Stimulated activated naive B cell treated with anti-CD40 and anti-IgM and Interleukin-4, amounts not matched to agents 10 μg/mL and 1 μg/mL and 100 μg/mL, for 72 hours (primary cell): ENCODE results near the gene MAP1B.

Experiments
- ATAC-seq, 2 donors: fragments of 150-1000 bp; cut with Tn5 transposase; replicated peaks; 2 replicates each; pipeline ENCODE4 v1.10.0; 2021; ENCODE audit warnings: moderate library complexity in 1 of 2
- DNase-seq: peaks from one replicate; pipeline ENCODE4 v3.0.0; 2021
- H3K27ac Mint-ChIP-seq: one replicate; pipeline ENCODE4 v1.8.0; 2022; ENCODE audit warnings: mild to moderate bottlenecking, mixed read lengths
- H3K27me3 Mint-ChIP-seq, 2 donors: one replicate each; pipeline ENCODE4 v1.8.0; 2022; ENCODE audit warnings: mixed read lengths in 2 of 2
- H3K36me3 Mint-ChIP-seq, 2 donors: one replicate each; pipeline ENCODE4 v1.8.0; 2022; ENCODE audit warnings: mixed read lengths in 2 of 2, mild to moderate bottlenecking in 1 of 2
- H3K4me1 Mint-ChIP-seq, 2 donors: one replicate each; pipeline ENCODE4 v1.8.0; 2022; ENCODE audit warnings: mixed read lengths in 2 of 2, mild to moderate bottlenecking in 1 of 2
- H3K4me3 Mint-ChIP-seq, 2 donors: one replicate each; pipeline ENCODE4 v1.8.0; 2022; ENCODE audit warnings: mild to moderate bottlenecking in 2 of 2, mixed read lengths in 2 of 2, moderate library complexity in 1 of 2
- H3K9me3 Mint-ChIP-seq, 2 donors: one replicate each; pipeline ENCODE4 v1.8.0; 2022; ENCODE audit warnings: mixed read lengths in 2 of 2, mild to moderate bottlenecking in 1 of 2

MAP1B gene

DNA sequence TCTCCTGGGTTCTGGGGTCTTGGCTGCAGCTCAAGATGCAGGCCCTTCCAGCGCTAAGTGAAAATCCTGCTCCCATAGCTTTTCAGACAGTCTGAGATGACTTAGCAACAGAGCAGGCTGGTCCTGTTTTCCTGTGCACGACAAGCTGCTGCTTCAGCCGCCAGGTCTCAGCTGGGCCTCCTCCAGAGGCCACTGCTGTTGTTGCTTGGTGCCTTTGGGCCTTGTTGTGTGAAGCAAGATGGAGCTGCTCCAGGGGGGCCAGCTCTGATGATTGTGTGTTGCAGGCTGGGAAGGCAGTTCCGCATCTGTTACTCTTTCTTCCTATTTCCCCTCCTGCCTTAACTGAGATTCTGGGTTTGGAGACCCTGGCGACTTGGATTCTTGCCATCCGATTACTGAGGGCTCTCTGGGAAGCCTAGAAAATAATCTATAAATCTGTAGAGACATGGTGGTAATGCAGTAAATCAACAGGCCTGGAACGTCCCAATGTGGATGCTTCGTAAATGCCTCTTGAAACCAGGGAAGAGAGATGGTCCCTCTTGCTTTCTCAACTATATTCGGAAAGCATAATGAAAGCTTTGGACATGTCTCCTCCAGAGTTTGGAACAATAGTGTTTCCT is 3.2 kb downstream of the MAP1B start:
- DNase-seq (no peak), ATAC-seq (no peak)
- no peaks in the 10 kb centered on the region for H3K9me3 Mint-ChIP-seq
- no peaks in the 10 kb centered on the region for H3K36me3 Mint-ChIP-seq
- H3K4me3 Mint-ChIP-seq, result no peak overlapping the region
- peaks cover 12 to 23% of the 10 kb centered on the region in 2 donors for H3K4me1 Mint-ChIP-seq
- H3K27me3 Mint-ChIP-seq, result peaks cover 49 to 80% of the 10 kb centered on the region in 2 donors
- H3K27ac Mint-ChIP-seq, result no peak overlapping the region

DNA sequence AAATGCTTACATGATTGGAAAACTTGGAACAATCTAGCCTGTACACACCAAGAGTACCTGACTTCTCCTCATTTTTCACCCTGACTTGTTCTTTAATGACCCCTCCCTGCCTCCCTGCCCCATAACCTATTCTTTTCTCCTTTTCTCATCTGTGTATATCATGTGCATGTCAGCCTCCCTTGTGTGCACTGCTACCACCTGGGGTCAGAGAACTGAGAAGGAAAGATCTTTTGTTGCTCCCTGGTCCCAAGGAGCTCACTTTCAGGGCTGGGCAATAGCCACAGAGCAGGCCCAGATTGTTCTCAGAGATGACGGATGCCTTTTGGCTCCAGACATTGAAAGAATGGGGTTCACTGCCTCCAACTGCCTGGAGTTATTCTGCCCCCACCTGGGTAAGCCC is 5.1 kb downstream of the MAP1B start:
- ATAC-seq, result no peak
- no peak overlapping the region for H3K4me3 Mint-ChIP-seq
- H3K36me3 Mint-ChIP-seq, result no peaks in the 10 kb centered on the region
- H3K27ac Mint-ChIP-seq, result no peak overlapping the region
- peaks cover 8 to 16% of the 10 kb centered on the region in 2 donors for H3K4me1 Mint-ChIP-seq
- H3K9me3 Mint-ChIP-seq, result no peaks in the 10 kb centered on the region
- DNase-seq, result no peak
- H3K27me3 Mint-ChIP-seq, result peaks cover 33 to 74% of the 10 kb centered on the region in 2 donors

GRCh38 chr5:72114629-72115028 is 7.4 kb downstream of the MAP1B start:
- no peak overlapping the region for H3K4me3 Mint-ChIP-seq
- no peaks in the 10 kb centered on the region for H3K36me3 Mint-ChIP-seq
- H3K27ac Mint-ChIP-seq, result no peak overlapping the region
- H3K9me3 Mint-ChIP-seq, result no peaks in the 10 kb centered on the region
- ATAC-seq (no peak), DNase-seq (no peak)
- peaks cover 29 to 61% of the 10 kb centered on the region in 2 donors for H3K27me3 Mint-ChIP-seq
- H3K4me1 Mint-ChIP-seq, result no peaks in the 10 kb centered on the region

GRCh38 chr5:72115296-72115695 is 8.0 kb downstream of the MAP1B start:
- Mint-ChIP-seq H3K27ac (no peak overlapping the region), H3K4me1 (no peaks in the 10 kb centered on the region), H3K27me3 (peaks cover 25 to 55% of the 10 kb centered on the region in 2 donors), H3K4me3 (no peak overlapping the region), H3K9me3 (no peaks in the 10 kb centered on the region), H3K36me3 (no peaks in the 10 kb centered on the region)
- ATAC-seq, result no peak
- no peak for DNase-seq

GRCh38 chr5:72117307-72117706 is 10.0 kb downstream of the MAP1B start:
- no peak for DNase-seq
- Mint-ChIP-seq H3K27me3 (peaks cover 23 to 55% of the 10 kb centered on the region in 2 donors), H3K36me3 (no peaks in the 10 kb centered on the region), H3K4me1 (no peaks in the 10 kb centered on the region), H3K27ac (no peak overlapping the region), H3K4me3 (no peak overlapping the region), H3K9me3 (no peaks in the 10 kb centered on the region)
- ATAC-seq, result no peak

DNA sequence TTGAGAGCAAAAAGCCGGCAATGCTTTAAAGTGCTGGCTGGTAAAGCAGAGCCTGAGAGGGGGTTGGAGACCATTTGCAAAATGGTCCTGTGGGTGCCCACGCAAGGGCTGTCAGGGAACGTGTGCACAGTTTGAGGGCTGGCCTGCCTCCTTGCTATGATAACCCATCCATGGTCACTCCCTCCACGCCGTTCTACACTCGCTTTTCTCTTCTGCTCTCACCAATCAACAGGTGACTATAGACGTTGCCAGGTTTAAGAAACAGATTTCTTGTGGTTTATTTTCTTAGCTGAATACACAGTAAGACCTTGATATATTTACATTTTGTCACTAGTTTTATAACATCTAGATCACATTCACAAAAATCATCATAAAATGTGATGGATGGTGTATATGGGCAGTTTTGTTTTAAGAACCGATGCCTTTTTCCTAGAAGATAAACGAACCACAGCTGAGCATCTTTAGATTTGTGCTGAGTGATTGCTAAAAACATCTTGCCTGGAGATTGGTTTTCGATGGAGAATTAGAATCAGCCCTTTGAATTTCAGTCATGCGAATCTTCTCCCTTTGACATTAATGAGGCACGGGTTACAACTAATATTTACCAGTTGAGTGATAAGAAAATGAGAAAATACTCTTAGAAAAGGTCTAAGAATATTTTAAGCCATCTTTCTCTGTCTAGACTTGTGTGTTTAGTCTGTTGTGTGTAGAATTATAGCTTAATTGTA is 13.9 kb downstream of the MAP1B start:
- Mint-ChIP-seq H3K27ac (no peak overlapping the region), H3K4me3 (no peak overlapping the region), H3K36me3 (no peaks in the 10 kb centered on the region), H3K27me3 (peaks cover 18 to 44% of the 10 kb centered on the region in 2 donors), H3K9me3 (no peaks in the 10 kb centered on the region), H3K4me1 (no peaks in the 10 kb centered on the region)
- ATAC-seq (no peak), DNase-seq (no peak)

DNA sequence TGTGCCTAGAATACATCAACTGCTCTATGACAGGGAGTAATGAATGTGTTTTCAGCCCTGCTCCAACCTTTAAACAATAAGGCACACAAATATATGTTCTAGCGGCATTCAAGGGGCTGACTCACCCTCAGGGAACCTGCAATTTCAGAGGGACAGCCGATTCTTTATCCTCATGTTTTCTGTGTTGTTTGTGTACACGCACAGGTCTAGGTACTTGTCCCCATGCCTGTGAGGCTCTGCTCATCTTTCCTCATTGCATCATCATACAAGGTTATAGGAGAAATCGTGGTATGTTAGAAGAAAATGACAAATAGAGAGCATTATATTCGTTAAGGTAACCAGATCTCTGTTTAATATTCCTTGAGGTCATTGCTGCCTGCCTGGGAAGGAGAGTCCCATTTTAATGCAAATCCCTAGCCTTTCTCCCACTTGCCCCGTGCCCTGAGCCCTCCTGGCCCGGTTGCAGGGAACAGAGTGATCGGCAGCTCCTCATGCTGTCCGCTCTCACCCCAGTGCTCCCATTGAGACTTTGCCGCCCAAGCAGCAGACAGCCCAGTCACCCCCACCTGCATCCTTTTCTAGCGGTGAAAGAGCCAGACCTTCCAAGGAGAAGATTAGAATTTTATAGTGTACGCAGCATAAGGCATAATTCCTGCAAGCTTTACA is 14.6 kb downstream of the MAP1B start:
- DNase-seq, result no peak
- Mint-ChIP-seq H3K36me3 (no peaks in the 10 kb centered on the region), H3K27me3 (peaks cover 21 to 39% of the 10 kb centered on the region in 2 donors), H3K4me3 (no peak overlapping the region), H3K9me3 (no peaks in the 10 kb centered on the region), H3K4me1 (no peaks in the 10 kb centered on the region), H3K27ac (no peak overlapping the region)
- no peak for ATAC-seq

DNA sequence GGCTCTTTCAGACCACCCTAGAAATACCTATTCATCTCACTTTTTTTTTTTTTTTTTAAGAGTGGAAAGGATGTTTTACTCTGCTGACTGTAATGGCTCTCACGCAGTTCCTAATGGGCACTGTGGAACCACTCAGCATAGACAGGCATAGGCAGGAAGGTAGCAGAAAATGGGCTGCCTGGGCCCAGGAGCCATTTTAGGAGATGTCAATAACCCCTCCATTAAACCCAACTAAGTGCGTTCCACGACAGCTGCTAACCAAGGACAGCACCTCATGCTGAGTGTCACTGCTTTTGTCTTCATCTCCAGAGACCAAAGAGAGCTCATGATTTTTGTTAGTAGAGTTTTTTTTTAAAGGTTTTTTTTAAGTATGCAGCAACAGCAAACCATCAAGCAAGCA is 15.3 kb downstream of the MAP1B start:
- H3K4me3 Mint-ChIP-seq, result no peak overlapping the region
- H3K27me3 Mint-ChIP-seq, result peaks cover 23 to 39% of the 10 kb centered on the region in 2 donors
- H3K4me1 Mint-ChIP-seq, result no peaks in the 10 kb centered on the region
- DNase-seq (no peak), ATAC-seq (no peak)
- no peaks in the 10 kb centered on the region for H3K9me3 Mint-ChIP-seq
- no peaks in the 10 kb centered on the region for H3K36me3 Mint-ChIP-seq
- no peak overlapping the region for H3K27ac Mint-ChIP-seq

DNA sequence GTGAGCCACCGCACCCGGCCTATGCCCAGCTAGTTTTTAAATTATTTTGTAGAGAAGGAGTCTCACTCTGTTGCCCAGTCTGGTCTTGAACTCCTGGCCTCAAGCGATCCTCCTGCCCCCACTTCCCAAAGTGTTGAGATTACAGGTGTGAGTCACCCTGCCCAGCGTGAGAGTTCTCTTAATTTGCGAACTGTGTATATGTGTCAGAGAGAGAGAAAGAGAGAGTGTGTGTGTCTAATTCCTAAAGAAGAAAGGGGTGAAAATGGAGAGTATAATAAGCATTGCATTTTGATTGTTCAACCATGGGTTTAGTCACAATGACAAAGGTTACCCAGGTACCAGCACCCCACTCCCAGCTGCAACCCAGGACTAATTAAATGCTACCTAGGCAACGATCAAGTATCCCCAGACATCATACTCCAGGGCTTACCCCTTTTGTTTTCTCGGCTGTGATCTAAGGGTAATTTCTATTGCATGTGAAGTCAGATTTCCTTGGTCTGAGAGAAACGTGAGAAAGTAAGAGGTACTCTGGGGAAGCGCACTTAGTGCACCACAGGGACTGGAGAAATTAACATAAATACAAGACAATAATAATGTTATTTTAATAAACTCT is 16.6 kb downstream of the MAP1B start:
- Mint-ChIP-seq H3K27me3 (peaks cover 23 to 44% of the 10 kb centered on the region in 2 donors), H3K27ac (no peak overlapping the region), H3K36me3 (no peaks in the 10 kb centered on the region), H3K4me3 (no peak overlapping the region), H3K9me3 (no peaks in the 10 kb centered on the region), H3K4me1 (no peaks in the 10 kb centered on the region)
- no peak for DNase-seq
- ATAC-seq, result no peak

DNA sequence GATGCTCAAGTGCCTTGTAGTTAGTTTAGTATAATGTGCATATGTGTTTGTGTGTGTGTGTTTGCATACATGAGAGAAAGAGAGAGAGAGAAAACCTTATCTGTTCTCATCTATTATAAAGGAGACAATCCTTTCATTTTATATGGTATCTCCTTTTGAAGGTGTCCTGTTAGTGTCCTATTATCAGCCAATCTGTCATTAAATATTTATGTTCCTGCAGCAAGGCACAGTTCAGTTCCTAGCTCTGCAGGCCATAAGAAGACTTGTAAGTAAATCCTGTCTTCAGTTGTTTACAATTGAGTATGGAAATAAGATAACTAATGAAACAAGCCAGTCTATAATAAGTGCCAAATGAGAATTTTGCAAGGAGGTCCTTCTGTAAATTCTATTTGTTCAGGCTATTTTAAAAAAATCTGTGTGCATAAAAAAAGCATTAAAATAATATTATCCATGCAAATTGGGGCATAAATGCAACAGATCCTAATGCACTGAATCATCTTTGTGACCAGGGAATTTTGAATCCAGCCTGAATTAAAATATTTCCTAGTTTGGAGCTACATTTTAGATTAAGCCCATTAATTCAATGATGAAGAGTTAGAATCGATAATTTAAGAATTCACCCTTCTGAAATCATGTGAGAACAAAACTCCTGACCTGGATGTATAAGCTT is 18.1 kb downstream of the MAP1B start:
- ATAC-seq, result no peak
- DNase-seq, result no peak
- Mint-ChIP-seq H3K27me3 (peaks cover 23 to 44% of the 10 kb centered on the region in 2 donors), H3K9me3 (no peaks in the 10 kb centered on the region), H3K27ac (no peak overlapping the region), H3K4me3 (no peak overlapping the region), H3K4me1 (no peaks in the 10 kb centered on the region), H3K36me3 (no peaks in the 10 kb centered on the region)

DNA sequence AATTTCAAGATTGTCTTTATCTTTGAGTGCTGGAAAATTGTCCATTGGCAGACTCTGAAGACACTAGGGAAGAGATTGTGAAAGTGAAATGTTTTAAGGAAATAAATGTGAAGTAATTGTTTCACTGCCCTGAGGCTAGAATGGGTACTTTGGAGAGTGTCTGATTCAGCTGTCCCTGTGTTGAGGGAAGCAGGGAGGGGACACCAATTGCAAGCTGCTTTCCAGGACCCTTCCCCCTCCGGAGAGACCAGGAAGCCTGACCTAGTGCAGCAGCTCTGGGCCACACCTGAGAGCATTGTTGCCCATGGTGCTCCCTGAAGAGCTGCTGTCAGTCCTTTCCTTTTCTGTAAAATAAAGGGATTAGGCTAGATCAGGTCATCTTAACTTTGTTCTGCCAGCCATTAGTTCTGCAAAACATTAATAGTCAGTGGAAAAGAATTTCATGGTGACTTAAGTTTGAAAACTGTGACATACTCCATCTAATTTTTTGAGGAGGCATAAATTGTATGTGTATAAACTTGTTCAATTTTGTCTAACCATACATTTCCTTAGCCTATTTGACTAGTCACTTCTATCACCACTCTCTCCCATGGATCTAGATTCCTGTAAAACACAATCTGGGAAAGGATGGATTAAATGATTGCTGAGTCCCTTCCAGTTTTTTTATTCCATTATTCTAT is 18.8 kb downstream of the MAP1B start:
- ATAC-seq, result no peak
- H3K27ac Mint-ChIP-seq, result no peak overlapping the region
- no peaks in the 10 kb centered on the region for H3K9me3 Mint-ChIP-seq
- H3K27me3 Mint-ChIP-seq, result peaks cover 26 to 44% of the 10 kb centered on the region in 2 donors
- H3K4me3 Mint-ChIP-seq, result no peak overlapping the region
- no peaks in the 10 kb centered on the region for H3K4me1 Mint-ChIP-seq
- no peak for DNase-seq
- H3K36me3 Mint-ChIP-seq, result no peaks in the 10 kb centered on the region

DNA sequence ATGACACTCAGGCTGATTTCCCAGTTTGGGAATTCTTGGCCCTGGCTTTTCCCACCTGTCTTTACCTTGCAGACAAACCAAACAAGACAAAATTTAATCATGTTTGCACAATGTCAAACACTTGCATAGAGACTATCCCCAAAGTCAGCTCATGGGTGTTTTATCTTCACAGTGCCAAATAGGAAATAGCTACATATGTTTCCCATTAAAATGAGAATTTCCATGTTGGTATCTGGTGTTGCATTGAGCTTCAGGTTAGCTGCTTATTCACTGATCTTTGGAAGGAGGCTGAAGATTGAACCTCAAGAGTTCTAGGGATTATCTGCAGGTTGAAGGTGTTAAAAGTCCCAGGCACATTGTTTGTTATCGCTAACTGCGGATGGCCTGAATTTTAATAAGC is 19.5 kb downstream of the MAP1B start:
- DNase-seq (no peak), ATAC-seq (no peak)
- Mint-ChIP-seq H3K9me3 (no peaks in the 10 kb centered on the region), H3K27ac (no peak overlapping the region), H3K27me3 (peaks cover 24 to 42% of the 10 kb centered on the region in 2 donors), H3K4me1 (no peaks in the 10 kb centered on the region), H3K36me3 (no peaks in the 10 kb centered on the region), H3K4me3 (no peak overlapping the region)

- H3K27me3 Mint-ChIP-seq, result peaks cover 23 to 40% of the 10 kb centered on the region in 2 donors
- H3K36me3 Mint-ChIP-seq, result no peaks in the 10 kb centered on the region
- H3K27ac Mint-ChIP-seq, result no peak overlapping the region
- DNase-seq (no peak), ATAC-seq (no peak)
- H3K4me3 Mint-ChIP-seq, result no peak overlapping the region
- no peaks in the 10 kb centered on the region for H3K9me3 Mint-ChIP-seq
- H3K4me1 Mint-ChIP-seq, result no peaks in the 10 kb centered on the region
These were observed 22.4 kb downstream of the MAP1B start for GRCh38 chr5:72129725-72130124.

- no peak for ATAC-seq
- Mint-ChIP-seq H3K36me3 (no peaks in the 10 kb centered on the region), H3K4me1 (no peaks in the 10 kb centered on the region), H3K9me3 (no peaks in the 10 kb centered on the region), H3K4me3 (no peak overlapping the region), H3K27me3 (peaks cover 23 to 38% of the 10 kb centered on the region in 2 donors), H3K27ac (no peak overlapping the region)
- DNase-seq, result no peak
These were observed 23.1 kb downstream of the MAP1B start for GRCh38 chr5:72130351-72130761.
